WTC11 (cell line): ENCODE results near the gene LRRC38. TPM values are rescaled to one million over a fixed set of nuclear protein-coding genes. Genes with fewer than 3 reads are reported as not detected.

Experiments used
- ATAC-seq: fragments of 200-7000 bp; cut with Tn5 transposase; 2 replicates; pipeline ENCODE4 v1.10.0; 2021; ENCODE audit warnings: mild to moderate bottlenecking, moderate library complexity
- CTCF ChIA-PET: fragments of 300-600 bp; sonication (Branson Sonifier 250); formaldehyde crosslinking; loops from one replicate; lab custom pipeline; 2021; ENCODE audit warnings: antibody characterized with exemption; lab: Charles Lee
- POLR2A ChIA-PET: fragments of 350-600 bp; sonication (Branson Sonifier 250); formaldehyde crosslinking; loops from one replicate; lab custom pipeline; 2021; ENCODE audit warnings: antibody characterized with exemption; lab: Charles Lee
- DNase-seq: peaks from one replicate; pipeline ENCODE4 v3.0.0; 2021; ENCODE audit warnings: low spot score
- H3K27ac Mint-ChIP-seq: 2 replicates; pipeline ENCODE4 v1.8.0; 2021; ENCODE audit warnings: mixed read lengths
- H3K27me3 Mint-ChIP-seq: 2 replicates; pipeline ENCODE4 v1.8.0; 2021; ENCODE audit warnings: low read depth, mild to moderate bottlenecking, moderate library complexity, mixed read lengths
- H3K36me3 Mint-ChIP-seq: 2 replicates; pipeline ENCODE4 v1.8.0; 2021; ENCODE audit warnings: mixed read lengths
- H3K4me1 Mint-ChIP-seq: 2 replicates; pipeline ENCODE4 v1.8.0; 2022; ENCODE audit warnings: mixed read lengths
- H3K4me3 Mint-ChIP-seq: 2 replicates; pipeline ENCODE4 v1.8.0; 2021; ENCODE audit warnings: mild to moderate bottlenecking, moderate library complexity, mixed read lengths
- H3K9me3 Mint-ChIP-seq: 2 replicates; pipeline ENCODE4 v1.8.0; 2021; ENCODE audit warnings: mixed read lengths
- AFF4 ChIP-seq: sonication (generic); formaldehyde crosslinking; IDR thresholded peaks from 2 replicates; pipeline ENCODE4 v1.8.1; 2023; ENCODE audit warnings: mild to moderate bottlenecking, missing genetic modification reagents, borderline replicate concordance
- CBFB ChIP-seq: sonication (generic); formaldehyde crosslinking; IDR thresholded peaks from 2 replicates; pipeline ENCODE4 v1.8.1; 2022; ENCODE audit warnings: mild to moderate bottlenecking, low read depth, missing genetic modification reagents
- ERG ChIP-seq: fragments of 250-450 bp; sonication (Bioruptor Pico); IDR thresholded peaks from 2 replicates; pipeline ENCODE4 v1.8.0; 2021; ENCODE audit warnings: mild to moderate bottlenecking
- ESRRA ChIP-seq: sonication (generic); formaldehyde crosslinking; IDR thresholded peaks from 2 replicates; pipeline ENCODE4 v1.8.1; 2022; ENCODE audit warnings: mild to moderate bottlenecking, missing genetic modification reagents, borderline replicate concordance
- ETV6 ChIP-seq: sonication (generic); formaldehyde crosslinking; IDR thresholded peaks from 2 replicates; pipeline ENCODE4 v1.8.1; 2022; ENCODE audit warnings: mild to moderate bottlenecking, missing genetic modification reagents
- FOXJ3 ChIP-seq: sonication (generic); formaldehyde crosslinking; IDR thresholded peaks from 2 replicates; pipeline ENCODE4 v1.9.0; 2021; ENCODE audit warnings: missing genetic modification reagents, mild to moderate bottlenecking, borderline replicate concordance
- FOXK1 ChIP-seq: sonication (generic); formaldehyde crosslinking; IDR thresholded peaks from 2 replicates; pipeline ENCODE4 v1.8.0; 2022; ENCODE audit warnings: mild to moderate bottlenecking, moderate library complexity, missing genetic modification reagents
- FOXP4 ChIP-seq: sonication (generic); formaldehyde crosslinking; IDR thresholded peaks from 2 replicates; pipeline ENCODE4 v1.8.0; 2022; ENCODE audit warnings: mild to moderate bottlenecking, missing genetic modification reagents
- GTF2I ChIP-seq: fragments of 250-450 bp; sonication (Bioruptor Pico); conservative IDR thresholded peaks from 2 replicates; pipeline ENCODE4 v1.4.0; 2021; ENCODE audit warnings: mild to moderate bottlenecking
- MXD4 ChIP-seq: fragments of 250-450 bp; sonication (Bioruptor Pico); IDR thresholded peaks from 2 replicates; pipeline ENCODE4 v1.8.0; 2021; ENCODE audit warnings: mild to moderate bottlenecking, moderate library complexity, borderline replicate concordance
- MYBL2 ChIP-seq: sonication (generic); formaldehyde crosslinking; IDR thresholded peaks from 2 replicates; pipeline ENCODE4 v1.8.1; 2023; ENCODE audit warnings: mild to moderate bottlenecking, moderate library complexity, missing genetic modification reagents
- NFYB ChIP-seq: sonication (generic); formaldehyde crosslinking; conservative IDR thresholded peaks from 2 replicates; pipeline ENCODE4 v1.8.0; 2022; ENCODE audit warnings: low read depth, missing genetic modification reagents
- OVOL2 ChIP-seq: fragments of 250-450 bp; sonication (Bioruptor Pico); IDR thresholded peaks from 2 replicates; pipeline ENCODE4 v1.9.0; 2021; ENCODE audit warnings: mild to moderate bottlenecking, borderline replicate concordance
- RELA ChIP-seq: sonication (generic); formaldehyde crosslinking; IDR thresholded peaks from 2 replicates; pipeline ENCODE4 v1.8.1; 2022; ENCODE audit warnings: missing genetic modification reagents, mild to moderate bottlenecking, borderline replicate concordance
- SMAD4 ChIP-seq: sonication (generic); formaldehyde crosslinking; IDR thresholded peaks from 2 replicates; pipeline ENCODE4 v1.8.0; 2022; ENCODE audit warnings: mild to moderate bottlenecking, missing genetic modification reagents
- SP1 ChIP-seq: sonication (generic); formaldehyde crosslinking; conservative IDR thresholded peaks from 2 replicates; pipeline ENCODE4 v1.8.1; 2022; ENCODE audit warnings: missing genetic modification reagents
- USF1 ChIP-seq: sonication (generic); formaldehyde crosslinking; IDR thresholded peaks from 2 replicates; pipeline ENCODE4 v1.8.0; 2022; ENCODE audit warnings: mild to moderate bottlenecking, missing genetic modification reagents
- ZBTB21 ChIP-seq: sonication (generic); formaldehyde crosslinking; IDR thresholded peaks from 2 replicates; pipeline ENCODE4 v1.8.1; 2023; ENCODE audit warnings: mild to moderate bottlenecking, missing genetic modification reagents, borderline replicate concordance
- ZNF232 ChIP-seq: sonication (generic); formaldehyde crosslinking; IDR thresholded peaks from 2 replicates; pipeline ENCODE4 v1.8.0; 2022; ENCODE audit warnings: mild to moderate bottlenecking, missing genetic modification reagents
- ZNF317 ChIP-seq: sonication (generic); formaldehyde crosslinking; IDR thresholded peaks from 2 replicates; pipeline ENCODE4 v1.8.1; 2023; ENCODE audit warnings: low read depth, mild to moderate bottlenecking, moderate library complexity, missing genetic modification reagents, borderline replicate concordance
- ZNF396 ChIP-seq: fragments of 250-450 bp; sonication (Bioruptor Pico); IDR thresholded peaks from 2 replicates; pipeline ENCODE4 v1.8.0; 2021; ENCODE audit warnings: mild to moderate bottlenecking, moderate library complexity, borderline replicate concordance
- total RNA-seq: library from RNA; stranded (reverse); gene quantifications from 3 replicates; pipeline ENCODE4 v1.2.3, GENCODE V29; 2021
- TF ChIP-seq, protein P1 (sequence below): sonication (generic); formaldehyde crosslinking; IDR thresholded peaks from 2 replicates; pipeline ENCODE4 v1.8.1; 2023; ENCODE audit warnings: mild to moderate bottlenecking, moderate library complexity, missing genetic modification reagents
- TF ChIP-seq, protein P2 (sequence below): sonication (generic); formaldehyde crosslinking; IDR thresholded peaks from 2 replicates; pipeline ENCODE4 v1.8.1; 2023; ENCODE audit warnings: mild to moderate bottlenecking, missing genetic modification reagents

LRRC38 gene
- total RNA-seq, 1 experiment from 2014 or later: 0.15 TPM

GRCh38 chr1:13487957-13488356, 25.8 kb downstream of the LRRC38 start:
- DNase-seq: no peak
- no peak for TF ChIP-seq GTF2I
- no peak for TF ChIP-seq OVOL2
- TF ChIP-seq FOXP4: no peak
- TF ChIP-seq CBFB (CRISPR knock-in tag): no peak
- TF ChIP-seq FOXJ3 (CRISPR knock-in tag): no peak
- no peak for TF ChIP-seq ESRRA (CRISPR knock-in tag)
- TF ChIP-seq MXD4: no peak
- no peak for TF ChIP-seq MYBL2 (CRISPR knock-in tag)
- TF ChIP-seq NFYB: no peak
- H3K9me3 Mint-ChIP-seq: no peaks in the 10 kb centered on the region
- CTCF ChIA-PET: no interaction called here
- no peak overlapping the region for H3K4me3 Mint-ChIP-seq
- H3K27me3 Mint-ChIP-seq: no peaks in the 10 kb centered on the region; the same call in none of the 2 replicates
- no peaks in the 10 kb centered on the region for H3K36me3 Mint-ChIP-seq
- no peak overlapping the region for H3K27ac Mint-ChIP-seq
- no peak for ATAC-seq
- no peaks in the 10 kb centered on the region for H3K4me1 Mint-ChIP-seq
- POLR2A ChIA-PET: no interaction called here

- Mint-ChIP-seq H3K27ac (no peak overlapping the region), H3K4me3 (no peak overlapping the region), H3K9me3 (no peaks in the 10 kb centered on the region), H3K36me3 (no peaks in the 10 kb centered on the region), H3K27me3 (no peaks in the 10 kb centered on the region; the same call in none of the 2 replicates), H3K4me1 (no peaks in the 10 kb centered on the region)
- ATAC-seq (no peak), DNase-seq (no peak)
- POLR2A ChIA-PET: no interaction called here
- TF ChIP-seq GTF2I (no peak), ZNF317 (CRISPR knock-in tag) (no peak), SMAD4 (CRISPR knock-in tag) (no peak), ZBTB21 (CRISPR knock-in tag) (no peak), USF1 (CRISPR knock-in tag) (no peak), SP1 (CRISPR knock-in tag) (no peak), ETV6 (no peak), RELA (CRISPR knock-in tag) (no peak), AFF4 (no peak), CBFB (CRISPR knock-in tag) (no peak), ERG (no peak), ZNF396 (CRISPR knock-in tag) (no peak), ZNF232 (CRISPR knock-in tag) (no peak), FOXK1 (CRISPR knock-in tag) (no peak)
- TF ChIP-seq, protein P1, sequence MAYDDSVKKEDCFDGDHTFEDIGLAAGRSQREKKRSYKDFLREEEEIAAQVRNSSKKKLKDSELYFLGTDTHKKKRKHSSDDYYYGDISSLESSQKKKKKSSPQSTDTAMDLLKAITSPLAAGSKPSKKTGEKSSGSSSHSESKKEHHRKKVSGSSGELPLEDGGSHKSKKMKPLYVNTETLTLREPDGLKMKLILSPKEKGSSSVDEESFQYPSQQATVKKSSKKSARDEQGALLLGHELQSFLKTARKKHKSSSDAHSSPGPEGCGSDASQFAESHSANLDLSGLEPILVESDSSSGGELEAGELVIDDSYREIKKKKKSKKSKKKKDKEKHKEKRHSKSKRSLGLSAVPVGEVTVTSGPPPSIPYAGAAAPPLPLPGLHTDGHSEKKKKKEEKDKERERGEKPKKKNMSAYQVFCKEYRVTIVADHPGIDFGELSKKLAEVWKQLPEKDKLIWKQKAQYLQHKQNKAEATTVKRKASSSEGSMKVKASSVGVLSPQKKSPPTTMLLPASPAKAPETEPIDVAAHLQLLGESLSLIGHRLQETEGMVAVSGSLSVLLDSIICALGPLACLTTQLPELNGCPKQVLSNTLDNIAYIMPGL (CRISPR knock-in tag): no peak
- TF ChIP-seq, protein P2, sequence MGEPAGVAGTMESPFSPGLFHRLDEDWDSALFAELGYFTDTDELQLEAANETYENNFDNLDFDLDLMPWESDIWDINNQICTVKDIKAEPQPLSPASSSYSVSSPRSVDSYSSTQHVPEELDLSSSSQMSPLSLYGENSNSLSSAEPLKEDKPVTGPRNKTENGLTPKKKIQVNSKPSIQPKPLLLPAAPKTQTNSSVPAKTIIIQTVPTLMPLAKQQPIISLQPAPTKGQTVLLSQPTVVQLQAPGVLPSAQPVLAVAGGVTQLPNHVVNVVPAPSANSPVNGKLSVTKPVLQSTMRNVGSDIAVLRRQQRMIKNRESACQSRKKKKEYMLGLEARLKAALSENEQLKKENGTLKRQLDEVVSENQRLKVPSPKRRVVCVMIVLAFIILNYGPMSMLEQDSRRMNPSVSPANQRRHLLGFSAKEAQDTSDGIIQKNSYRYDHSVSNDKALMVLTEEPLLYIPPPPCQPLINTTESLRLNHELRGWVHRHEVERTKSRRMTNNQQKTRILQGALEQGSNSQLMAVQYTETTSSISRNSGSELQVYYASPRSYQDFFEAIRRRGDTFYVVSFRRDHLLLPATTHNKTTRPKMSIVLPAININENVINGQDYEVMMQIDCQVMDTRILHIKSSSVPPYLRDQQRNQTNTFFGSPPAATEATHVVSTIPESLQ (CRISPR knock-in tag): no peak
- CTCF ChIA-PET: no interaction called here
Observed at GRCh38 chr1:13487143-13487868, 26.5 kb downstream of the LRRC38 start.
